Prostate gland (tissue), 2 donors: ENCODE data around the gene RUNX2. TPM values are rescaled to one million over a fixed set of nuclear protein-coding genes. Genes with fewer than 3 reads are reported as not detected.

Experiments used
- DNase-seq: peaks from one replicate; pipeline ENCODE4 v3.0.0-alpha.2; 2019; ENCODE audit warnings: low spot score
- H3K27ac ChIP-seq, 2 donors: fragments of 200-600 bp; sonication (generic); 2 replicates each; pipeline ENCODE4 v1.5.1; 2017 to 2019
- H3K27me3 ChIP-seq: fragments of 200-600 bp; sonication (generic); replicated peaks from 2 replicates; pipeline ENCODE4 v1.5.1; 2019; ENCODE audit not compliant: insufficient read depth
- H3K36me3 ChIP-seq, 2 donors: fragments of 200-600 bp; sonication (generic); 1 replicate in 1 of 2; 2 replicates in 1 of 2; pipeline versions ENCODE4 v1.5.1 to v1.8.1; 2017 to 2019
- H3K4me1 ChIP-seq: fragments of 200-600 bp; sonication (generic); replicated peaks from 2 replicates; pipeline ENCODE4 v1.5.1; 2019
- H3K4me3 ChIP-seq, 2 donors: fragments of 200-600 bp; sonication (generic); 2 replicates each; pipeline ENCODE4 v1.5.1; 2017 to 2019
- H3K9me3 ChIP-seq: fragments of 200-600 bp; sonication (generic); 2 replicates; pipeline ENCODE4 v1.5.1; 2017
- POLR2A ChIP-seq: fragments of 450-650 bp; IDR thresholded peaks from one replicate; pipeline ENCODE4 v1.6.1; 2016; ENCODE audit warnings: antibody characterized with exemption, mild to moderate bottlenecking
- POLR2AphosphoS5 ChIP-seq: sonication (generic); formaldehyde crosslinking; IDR thresholded peaks from one replicate; pipeline ENCODE4 v1.6.1; 2017; ENCODE audit warnings: antibody characterized with exemption
- WGBS: methylation state at CpG from one replicate; pipeline ENCODE4 v1.1.5; 2018; 5-methylcytosine and 5-hydroxymethylcytosine counted together
- intact Hi-C: fragments of 100-400 bp; cut with DNase I; formaldehyde crosslinking; loops from one replicate; pipeline ENCODE4 v1.14.2; 2022
- total RNA-seq, 2 donors: library from RNA; depleted of rRNA; stranded (reverse); fragments of >200 nt; gene quantifications; one replicate each; pipeline ENCODE4 v1.1.0, GENCODE V29; 2016
- TF ChIP-seq, protein P1 (sequence below), 4 experiments: fragments of 200-600 bp in 2 of 4; fragments of 450-650 bp in 2 of 4; sonication (generic) in 2 of 4; IDR thresholded peaks; 1 replicate in 3 of 4; 2 replicates in 1 of 4; pipeline ENCODE4 v1.5.1; 2016 to 2019; ENCODE audit warnings: antibody characterized with exemption in 4 of 4, mild to moderate bottlenecking in 2 of 4, moderate library complexity in 2 of 4

RUNX2 gene
- total RNA-seq, 2 donors from 2014 or later: 9.2 to 10.7 TPM

DNA sequence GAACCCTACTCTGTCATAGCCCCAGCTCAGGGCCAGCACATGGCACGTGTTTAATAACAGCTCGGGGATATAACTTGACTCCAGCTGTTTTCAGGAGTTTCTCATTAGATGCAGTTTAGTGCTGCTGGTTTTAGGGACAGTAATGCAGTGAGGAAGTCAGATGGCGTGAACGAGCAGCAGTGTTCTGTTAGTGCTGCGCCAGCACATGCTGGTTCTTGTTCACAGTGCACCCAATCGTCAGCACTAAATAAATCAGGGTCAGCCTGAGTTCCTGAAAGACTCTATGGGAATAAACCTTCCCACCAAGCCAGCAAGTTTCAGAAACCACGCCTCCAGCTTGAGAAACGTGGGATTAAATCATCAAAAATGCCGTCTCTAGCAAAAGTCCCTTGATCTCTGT, 285.5 kb downstream of the RUNX2 start:
- no peaks in the 10 kb centered on the region for H3K9me3 ChIP-seq
- intact Hi-C loops: no loop called here
- no peaks in the 10 kb centered on the region for H3K27me3 ChIP-seq
- H3K27ac ChIP-seq: peak overlapping the region in 1 of 2 donors; percentile 39
- no peak overlapping the region for H3K4me3 ChIP-seq
- no peaks in the 10 kb centered on the region for H3K4me1 ChIP-seq
- TF ChIP-seq POLR2AphosphoS5: peak; percentile 84
- TF ChIP-seq, protein P1, sequence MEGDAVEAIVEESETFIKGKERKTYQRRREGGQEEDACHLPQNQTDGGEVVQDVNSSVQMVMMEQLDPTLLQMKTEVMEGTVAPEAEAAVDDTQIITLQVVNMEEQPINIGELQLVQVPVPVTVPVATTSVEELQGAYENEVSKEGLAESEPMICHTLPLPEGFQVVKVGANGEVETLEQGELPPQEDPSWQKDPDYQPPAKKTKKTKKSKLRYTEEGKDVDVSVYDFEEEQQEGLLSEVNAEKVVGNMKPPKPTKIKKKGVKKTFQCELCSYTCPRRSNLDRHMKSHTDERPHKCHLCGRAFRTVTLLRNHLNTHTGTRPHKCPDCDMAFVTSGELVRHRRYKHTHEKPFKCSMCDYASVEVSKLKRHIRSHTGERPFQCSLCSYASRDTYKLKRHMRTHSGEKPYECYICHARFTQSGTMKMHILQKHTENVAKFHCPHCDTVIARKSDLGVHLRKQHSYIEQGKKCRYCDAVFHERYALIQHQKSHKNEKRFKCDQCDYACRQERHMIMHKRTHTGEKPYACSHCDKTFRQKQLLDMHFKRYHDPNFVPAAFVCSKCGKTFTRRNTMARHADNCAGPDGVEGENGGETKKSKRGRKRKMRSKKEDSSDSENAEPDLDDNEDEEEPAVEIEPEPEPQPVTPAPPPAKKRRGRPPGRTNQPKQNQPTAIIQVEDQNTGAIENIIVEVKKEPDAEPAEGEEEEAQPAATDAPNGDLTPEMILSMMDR (IDR thresholded peaks at IDR 0.05): no peak
- TF ChIP-seq POLR2A: peak; percentile 44
- 9% methylated on average over 9 of the region's 9 CpGs for WGBS
- no peaks in the 10 kb centered on the region for H3K36me3 ChIP-seq
- DNase-seq: peak; percentile 78

- no peaks in the 10 kb centered on the region for H3K27me3 ChIP-seq
- no peaks in the 10 kb centered on the region for H3K9me3 ChIP-seq
- no peak overlapping the region for H3K4me3 ChIP-seq
- TF ChIP-seq POLR2AphosphoS5 (no peak), POLR2A (no peak)
- TF ChIP-seq, protein P1 (IDR thresholded peaks at IDR 0.05): no peak
- no peaks in the 10 kb centered on the region for H3K4me1 ChIP-seq
- 84% methylated on average over 4 of the region's 4 CpGs for WGBS
- no peaks in the 10 kb centered on the region for H3K36me3 ChIP-seq
- no peak overlapping the region for H3K27ac ChIP-seq
- DNase-seq: no peak
- intact Hi-C loops: no loop called here
Observed at GRCh38 chr6:45614488-45615285, 286.6 kb downstream of the RUNX2 start.

GRCh38 chr6:45616209-45616608, 288.1 kb downstream of the RUNX2 start:
- Histone ChIP-seq H3K4me3 (no peak overlapping the region), H3K4me1 (no peaks in the 10 kb centered on the region), H3K27me3 (no peaks in the 10 kb centered on the region), H3K9me3 (no peaks in the 10 kb centered on the region), H3K27ac (no peak overlapping the region), H3K36me3 (no peaks in the 10 kb centered on the region)
- intact Hi-C loops: no loop called here
- no peak for TF ChIP-seq POLR2A
- TF ChIP-seq, protein P1 (IDR thresholded peaks at IDR 0.05): no peak
- 92% methylated on average over 1 of the region's 1 CpG for WGBS
- DNase-seq: no peak

- DNase-seq: no peak
- Histone ChIP-seq H3K36me3 (no peaks in the 10 kb centered on the region), H3K4me3 (no peak overlapping the region), H3K9me3 (no peaks in the 10 kb centered on the region), H3K27me3 (no peaks in the 10 kb centered on the region), H3K4me1 (no peaks in the 10 kb centered on the region), H3K27ac (no peak overlapping the region)
- 61% methylated on average over 3 of the region's 3 CpGs for WGBS
- intact Hi-C loops: no loop called here
- no peak for TF ChIP-seq POLR2A
- TF ChIP-seq, protein P1 (IDR thresholded peaks at IDR 0.05): peak in 2 of 4 experiments; percentile 9 to 20
- TF ChIP-seq POLR2AphosphoS5: no peak
Observed at GRCh38 chr6:45617441-45617840, 289.3 kb downstream of the RUNX2 start.

GRCh38 chr6:45618259-45618658, 290.1 kb downstream of the RUNX2 start:
- DNase-seq: no peak
- TF ChIP-seq POLR2AphosphoS5 (no peak), POLR2A (no peak)
- TF ChIP-seq, protein P1 (IDR thresholded peaks at IDR 0.05): no peak
- WGBS: 91% methylated on average over 2 of the region's 2 CpGs

More at GRCh38 chr6:45618259-45618658, 290.1 kb downstream of the RUNX2 start:
- no peaks in the 10 kb centered on the region for H3K27me3 ChIP-seq
- H3K27ac ChIP-seq: no peak overlapping the region
- H3K4me3 ChIP-seq: no peak overlapping the region
- intact Hi-C loops: no loop called here
- no peaks in the 10 kb centered on the region for H3K36me3 ChIP-seq
- no peaks in the 10 kb centered on the region for H3K9me3 ChIP-seq
- no peaks in the 10 kb centered on the region for H3K4me1 ChIP-seq
